Suprapubic skin (tissue), 4 donors: Measurements from ENCODE around the gene MCTP2. TPM values are rescaled to one million over a fixed set of nuclear protein-coding genes. Genes with fewer than 3 reads are reported as not detected.

Experiments
- DNase-seq, 2 donors: peaks; one replicate each; pipeline ENCODE4 v3.0.0-alpha.2; 2019; ENCODE audit warnings: low spot score in 2 of 2
- H3K27ac ChIP-seq: fragments of 200-600 bp; sonication (generic); one replicate; pipeline ENCODE4 v1.5.1; 2019
- H3K27me3 ChIP-seq: fragments of 200-600 bp; sonication (generic); one replicate; pipeline ENCODE4 v1.5.1; 2019
- H3K36me3 ChIP-seq: fragments of 200-600 bp; sonication (generic); one replicate; pipeline ENCODE4 v1.5.1; 2019
- H3K4me1 ChIP-seq: fragments of 200-600 bp; sonication (generic); one replicate; pipeline ENCODE4 v1.5.1; 2019
- H3K4me3 ChIP-seq: fragments of 200-600 bp; sonication (generic); one replicate; pipeline ENCODE4 v1.5.1; 2019; ENCODE audit warnings: mild to moderate bottlenecking
- H3K9me3 ChIP-seq: fragments of 200-600 bp; sonication (generic); one replicate; pipeline ENCODE4 v1.5.1; 2019
- CTCF ChIP-seq, 2 donors: fragments of 200-600 bp in 1 of 2; fragments of 450-650 bp in 1 of 2; sonication (generic) in 1 of 2; IDR thresholded peaks; one replicate each; pipeline ENCODE4 v1.5.1; 2016 to 2019; ENCODE audit warnings: antibody characterized with exemption in 2 of 2, mild to moderate bottlenecking in 1 of 2, moderate library complexity in 1 of 2
- EP300 ChIP-seq: sonication (generic); formaldehyde crosslinking; IDR thresholded peaks from one replicate; pipeline ENCODE4 v1.6.1; 2017; ENCODE audit warnings: antibody characterized with exemption
- POLR2A ChIP-seq, 2 donors: fragments of 450-650 bp; IDR thresholded peaks; one replicate each; pipeline ENCODE4 v1.6.1; 2017; ENCODE audit warnings: antibody characterized with exemption in 2 of 2, mild to moderate bottlenecking in 2 of 2, moderate library complexity in 2 of 2
- POLR2AphosphoS5 ChIP-seq, 3 donors: sonication (generic); formaldehyde crosslinking; IDR thresholded peaks; one replicate each; pipeline ENCODE4 v1.6.1; 2017; ENCODE audit warnings: antibody characterized with exemption in 3 of 3
- WGBS: methylation state at CpG from one replicate; pipeline ENCODE4 v1.1.5; 2018; 5-methylcytosine and 5-hydroxymethylcytosine counted together
- total RNA-seq, 4 donors: library from RNA; depleted of rRNA; stranded (reverse); fragments of >200 nt; gene quantifications; one replicate each; pipeline ENCODE4 v1.1.0, GENCODE V29; 2016

The MCTP2 gene
- total RNA-seq, 4 donors from 2014 or later, result 17.2 to 41.8 (median 20.5) TPM

GRCh38 chr15:94494732-94495131, 263.4 kb downstream of the MCTP2 start:
- H3K27ac ChIP-seq, result no peak overlapping the region
- no peaks in the 10 kb centered on the region for H3K9me3 ChIP-seq
- no peak for TF ChIP-seq CTCF (IDR thresholded peaks at IDR 0.05)
- 43% methylated on average over 4 of the region's 4 CpGs for WGBS
- no peaks in the 10 kb centered on the region for H3K36me3 ChIP-seq
- no peaks in the 10 kb centered on the region for H3K27me3 ChIP-seq
- DNase-seq, result no peak
- no peaks in the 10 kb centered on the region for H3K4me1 ChIP-seq
- no peak overlapping the region for H3K4me3 ChIP-seq

- TF ChIP-seq POLR2AphosphoS5 (IDR thresholded peaks at IDR 0.05) (no peak), EP300 (no peak), POLR2A (IDR thresholded peaks at IDR 0.05) (no peak), CTCF (IDR thresholded peaks at IDR 0.05) (no peak)
- WGBS, result 62% methylated on average over 2 of the region's 2 CpGs
- DNase-seq, result no peak
- H3K27me3 ChIP-seq, result no peaks in the 10 kb centered on the region
- H3K36me3 ChIP-seq, result no peaks in the 10 kb centered on the region
- no peak overlapping the region for H3K4me3 ChIP-seq
- H3K4me1 ChIP-seq, result no peaks in the 10 kb centered on the region
- no peaks in the 10 kb centered on the region for H3K9me3 ChIP-seq
- H3K27ac ChIP-seq, result no peak overlapping the region
Measured at GRCh38 chr15:94503293-94503692, 271.9 kb downstream of the MCTP2 start.

GRCh38 chr15:94509259-94509658, 277.9 kb downstream of the MCTP2 start:
- H3K27me3 ChIP-seq, result no peaks in the 10 kb centered on the region
- WGBS, result 76% methylated on average over 1 of the region's 1 CpG

GRCh38 chr15:94522125-94522524, 290.8 kb downstream of the MCTP2 start:
- WGBS, result 86% methylated on average over 3 of the region's 3 CpGs
- Histone ChIP-seq H3K27me3 (no peaks in the 10 kb centered on the region), H3K36me3 (no peaks in the 10 kb centered on the region), H3K4me3 (no peak overlapping the region), H3K9me3 (no peaks in the 10 kb centered on the region), H3K27ac (no peak overlapping the region), H3K4me1 (no peaks in the 10 kb centered on the region)
- DNase-seq, result no peak
- TF ChIP-seq CTCF (IDR thresholded peaks at IDR 0.05), result no peak
- TF ChIP-seq POLR2A (IDR thresholded peaks at IDR 0.05), result no peak
- no peak for TF ChIP-seq POLR2AphosphoS5 (IDR thresholded peaks at IDR 0.05)
- no peak for TF ChIP-seq EP300

More at GRCh38 chr15:94509259-94509658, 277.9 kb downstream of the MCTP2 start:
- no peaks in the 10 kb centered on the region for H3K36me3 ChIP-seq
- no peaks in the 10 kb centered on the region for H3K4me1 ChIP-seq
- TF ChIP-seq POLR2A (IDR thresholded peaks at IDR 0.05), result no peak
- DNase-seq, result no peak
- no peak overlapping the region for H3K27ac ChIP-seq
- no peak overlapping the region for H3K4me3 ChIP-seq
- no peaks in the 10 kb centered on the region for H3K9me3 ChIP-seq

- H3K4me3 ChIP-seq, result no peak overlapping the region
- DNase-seq, result no peak
- no peaks in the 10 kb centered on the region for H3K9me3 ChIP-seq
- 72% methylated on average over 11 of the region's 11 CpGs for WGBS
- TF ChIP-seq CTCF (IDR thresholded peaks at IDR 0.05) (no peak), POLR2AphosphoS5 (IDR thresholded peaks at IDR 0.05) (no peak), POLR2A (IDR thresholded peaks at IDR 0.05) (no peak), EP300 (no peak)
- H3K36me3 ChIP-seq, result no peaks in the 10 kb centered on the region
- H3K27ac ChIP-seq, result no peak overlapping the region
- no peaks in the 10 kb centered on the region for H3K27me3 ChIP-seq
- H3K4me1 ChIP-seq, result no peaks in the 10 kb centered on the region
Measured at GRCh38 chr15:94523873-94524272, 292.5 kb downstream of the MCTP2 start.

GRCh38 chr15:94524565-94524964, 293.2 kb downstream of the MCTP2 start:
- Histone ChIP-seq H3K27me3 (no peaks in the 10 kb centered on the region), H3K27ac (no peak overlapping the region), H3K36me3 (no peaks in the 10 kb centered on the region), H3K4me1 (no peaks in the 10 kb centered on the region), H3K4me3 (no peak overlapping the region), H3K9me3 (no peaks in the 10 kb centered on the region)
- TF ChIP-seq POLR2AphosphoS5 (IDR thresholded peaks at IDR 0.05) (no peak), CTCF (IDR thresholded peaks at IDR 0.05) (no peak), POLR2A (IDR thresholded peaks at IDR 0.05) (no peak), EP300 (no peak)
- WGBS, result 63% methylated on average over 2 of the region's 2 CpGs
- no peak for DNase-seq
